Uterus (tissue), 4 donors: ENCODE results near the gene NIPAL3. TPM values are rescaled to one million over a fixed set of nuclear protein-coding genes. Genes with fewer than 3 reads are reported as not detected.

ENCODE experiments used
- DNase-seq, 2 donors: peaks; one replicate each; pipeline ENCODE4 v3.0.0-alpha.2; 2019 to 2020
- H3K27ac ChIP-seq, 2 donors: fragments of 200-600 bp; sonication (generic); 1 replicate in 1 of 2; 2 replicates in 1 of 2; pipeline ENCODE4 v1.5.1; 2016 to 2018
- H3K27me3 ChIP-seq, 2 donors: fragments of 200-600 bp; sonication (generic); one replicate each; pipeline ENCODE4 v1.5.1; 2018 to 2019; ENCODE audit warnings: control low read depth in 1 of 2
- H3K36me3 ChIP-seq, 2 donors: fragments of 200-600 bp; sonication (generic); one replicate each; pipeline ENCODE4 v1.5.1; 2019; ENCODE audit warnings: control low read depth in 1 of 2
- H3K4me1 ChIP-seq, 2 donors: fragments of 200-600 bp; sonication (generic); one replicate each; pipeline ENCODE4 v1.5.1; 2018 to 2019; ENCODE audit warnings: control low read depth in 1 of 2
- H3K4me3 ChIP-seq, 2 donors: fragments of 200-600 bp; sonication (generic); 1 replicate in 1 of 2; 2 replicates in 1 of 2; pipeline ENCODE4 v1.5.1; 2018 to 2019; ENCODE audit warnings: mild to moderate bottlenecking in 1 of 2
- H3K9me3 ChIP-seq, 2 donors: fragments of 200-600 bp; sonication (generic); one replicate each; pipeline ENCODE4 v1.5.1; 2019; ENCODE audit warnings: control low read depth in 1 of 2
- POLR2A ChIP-seq, 2 donors: fragments of 450-650 bp; IDR thresholded peaks; one replicate each; pipeline ENCODE4 v1.6.1; 2016; ENCODE audit warnings: antibody characterized with exemption in 2 of 2, mild to moderate bottlenecking in 1 of 2, moderate library complexity in 1 of 2
- intact Hi-C: fragments of 100-400 bp; cut with DNase I; formaldehyde crosslinking; loops from one replicate; pipeline ENCODE4 v1.15.1; 2023; ENCODE audit warnings: low total_unique reads
- total RNA-seq, 4 donors: library from RNA; depleted of rRNA in 3 of 4; stranded (reverse); fragments of >200 nt in 3 of 4; gene quantifications; one replicate each; pipeline versions ENCODE4 v1.1.0 to v1.2.4, GENCODE V29; 2014 to 2023
- TF ChIP-seq, protein P1 (sequence below), 4 experiments: fragments of 200-600 bp in 2 of 4; fragments of 450-650 bp in 2 of 4; sonication (generic) in 2 of 4; IDR thresholded peaks; one replicate each; pipeline ENCODE4 v1.5.1; 2016 to 2019; ENCODE audit warnings: antibody characterized with exemption in 4 of 4, mild to moderate bottlenecking in 2 of 4, moderate library complexity in 1 of 4
- donor health status: DM: yes; HTN: yes; CAD: no.

The NIPAL3 gene
- total RNA-seq, 4 donors from 2014 or later, result 14.2 to 36.8 (median 21.5) TPM

- Histone ChIP-seq H3K9me3 (no peaks in the 10 kb centered on the region), H3K27ac (no peak overlapping the region), H3K27me3 (no peaks in the 10 kb centered on the region), H3K4me1 (no peaks in the 10 kb centered on the region), H3K36me3 (no peaks in the 10 kb centered on the region), H3K4me3 (no peak overlapping the region)
- intact Hi-C loops, result no loop called here
- no peak for DNase-seq
- TF ChIP-seq POLR2A (IDR thresholded peaks at IDR 0.05), result no peak
- TF ChIP-seq, protein P1, sequence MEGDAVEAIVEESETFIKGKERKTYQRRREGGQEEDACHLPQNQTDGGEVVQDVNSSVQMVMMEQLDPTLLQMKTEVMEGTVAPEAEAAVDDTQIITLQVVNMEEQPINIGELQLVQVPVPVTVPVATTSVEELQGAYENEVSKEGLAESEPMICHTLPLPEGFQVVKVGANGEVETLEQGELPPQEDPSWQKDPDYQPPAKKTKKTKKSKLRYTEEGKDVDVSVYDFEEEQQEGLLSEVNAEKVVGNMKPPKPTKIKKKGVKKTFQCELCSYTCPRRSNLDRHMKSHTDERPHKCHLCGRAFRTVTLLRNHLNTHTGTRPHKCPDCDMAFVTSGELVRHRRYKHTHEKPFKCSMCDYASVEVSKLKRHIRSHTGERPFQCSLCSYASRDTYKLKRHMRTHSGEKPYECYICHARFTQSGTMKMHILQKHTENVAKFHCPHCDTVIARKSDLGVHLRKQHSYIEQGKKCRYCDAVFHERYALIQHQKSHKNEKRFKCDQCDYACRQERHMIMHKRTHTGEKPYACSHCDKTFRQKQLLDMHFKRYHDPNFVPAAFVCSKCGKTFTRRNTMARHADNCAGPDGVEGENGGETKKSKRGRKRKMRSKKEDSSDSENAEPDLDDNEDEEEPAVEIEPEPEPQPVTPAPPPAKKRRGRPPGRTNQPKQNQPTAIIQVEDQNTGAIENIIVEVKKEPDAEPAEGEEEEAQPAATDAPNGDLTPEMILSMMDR (IDR thresholded peaks at IDR 0.05), result no peak
Observed at GRCh38 chr1:24450857-24451397, 35.3 kb downstream of the NIPAL3 start.

DNA sequence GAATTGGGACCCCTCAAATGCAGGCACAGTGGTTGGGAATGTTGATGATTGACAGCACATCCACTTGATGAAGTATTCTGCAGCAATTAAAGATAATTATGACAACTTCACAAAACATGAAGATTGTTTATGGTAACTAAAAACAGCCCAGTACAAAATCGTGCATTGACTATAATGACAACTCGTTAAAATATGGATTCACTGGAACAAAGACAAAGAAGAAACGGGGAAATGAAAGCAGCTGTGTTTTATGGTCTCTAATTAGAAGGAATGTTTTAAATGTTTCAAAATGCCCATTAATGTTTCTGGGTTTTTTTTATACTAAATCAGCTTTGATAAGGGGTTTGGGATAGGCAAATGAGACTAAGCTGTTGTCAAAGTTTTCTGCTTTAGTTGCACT is 36.1 kb downstream of the NIPAL3 start:
- no peak for DNase-seq
- Histone ChIP-seq H3K9me3 (no peaks in the 10 kb centered on the region), H3K4me3 (no peak overlapping the region), H3K27ac (no peak overlapping the region), H3K27me3 (no peaks in the 10 kb centered on the region), H3K4me1 (no peaks in the 10 kb centered on the region), H3K36me3 (no peaks in the 10 kb centered on the region)
- intact Hi-C loops, result no loop called here
- TF ChIP-seq POLR2A (IDR thresholded peaks at IDR 0.05), result no peak
- TF ChIP-seq, protein P1 (IDR thresholded peaks at IDR 0.05), result no peak

GRCh38 chr1:24452922-24453485 is 37.4 kb downstream of the NIPAL3 start:
- Histone ChIP-seq H3K4me3 (no peak overlapping the region), H3K27ac (no peak overlapping the region), H3K36me3 (no peaks in the 10 kb centered on the region), H3K27me3 (no peaks in the 10 kb centered on the region), H3K4me1 (no peaks in the 10 kb centered on the region), H3K9me3 (no peaks in the 10 kb centered on the region)
- no peak for DNase-seq
- intact Hi-C loops, result no loop called here
- TF ChIP-seq, protein P1 (IDR thresholded peaks at IDR 0.05), result no peak
- TF ChIP-seq POLR2A (IDR thresholded peaks at IDR 0.05), result no peak

GRCh38 chr1:24454673-24455072 is 39.1 kb downstream of the NIPAL3 start:
- Histone ChIP-seq H3K36me3 (no peaks in the 10 kb centered on the region), H3K4me1 (no peaks in the 10 kb centered on the region), H3K27me3 (no peaks in the 10 kb centered on the region), H3K9me3 (no peaks in the 10 kb centered on the region), H3K4me3 (no peak overlapping the region), H3K27ac (no peak overlapping the region)
- TF ChIP-seq, protein P1 (IDR thresholded peaks at IDR 0.05), result no peak
- TF ChIP-seq POLR2A (IDR thresholded peaks at IDR 0.05), result no peak
- intact Hi-C loops, result no loop called here
- no peak for DNase-seq

DNA sequence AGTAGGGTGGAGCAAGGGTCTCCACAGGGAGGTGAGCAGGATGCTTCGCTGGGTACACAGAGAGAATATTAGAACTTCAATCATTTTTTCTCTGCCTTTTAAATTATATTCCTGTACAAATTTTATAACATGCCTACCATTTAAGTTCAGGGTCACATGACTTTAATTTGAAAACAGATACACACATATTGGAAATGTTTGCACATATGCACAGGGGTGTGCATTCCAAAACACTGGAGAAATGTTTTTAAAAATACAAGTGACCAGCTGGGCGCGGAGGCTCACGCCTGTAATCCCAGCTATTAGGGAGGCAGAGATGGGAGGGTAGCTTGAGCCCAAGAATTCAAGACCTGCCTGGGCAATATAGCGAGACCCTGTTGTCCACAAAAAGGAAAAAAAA is 39.7 kb downstream of the NIPAL3 start:
- Histone ChIP-seq H3K36me3 (no peaks in the 10 kb centered on the region), H3K4me3 (no peak overlapping the region), H3K27me3 (no peaks in the 10 kb centered on the region), H3K27ac (no peak overlapping the region), H3K4me1 (no peaks in the 10 kb centered on the region), H3K9me3 (no peaks in the 10 kb centered on the region)
- no peak for TF ChIP-seq POLR2A (IDR thresholded peaks at IDR 0.05)
- TF ChIP-seq, protein P1 (IDR thresholded peaks at IDR 0.05), result no peak
- intact Hi-C loops, result no loop called here
- no peak for DNase-seq
